HCT116 (cell line): ENCODE results near the gene RPS10.
"Not testable (repeated sequence)": the region's sequence is repeated elsewhere in the genome, so short reads cannot be mapped to it uniquely, and the experiment has no call there.

Experiments
- CTCF ChIP-seq, 3 experiments: fragments of 200-600 bp in 1 of 3; sonication (generic) in 1 of 3; IDR thresholded peaks in 2 of 3; conservative IDR thresholded peaks in 1 of 3; 2 replicates each; pipeline ENCODE4 v1.5.1; 2012 to 2017; ENCODE audit warnings: low read depth in 2 of 3, low read length in 2 of 3, antibody characterized with exemption in 1 of 3, borderline replicate concordance in 1 of 3, control low read depth in 1 of 3, mild to moderate bottlenecking in 1 of 3, mixed read lengths in 1 of 3, mixed run types in 1 of 3, moderate library complexity in 1 of 3; ENCODE audit not compliant: insufficient read depth in 1 of 3
- EZH2 ChIP-seq: fragments of 200-600 bp; sonication (generic); IDR thresholded peaks from 2 replicates; pipeline ENCODE4 v1.6.1; 2017; ENCODE audit warnings: antibody characterized with exemption, mixed run types
- POLR2A ChIP-seq: IDR thresholded peaks from 2 replicates; pipeline ENCODE4 v1.7.0; 2011; ENCODE audit warnings: borderline replicate concordance; ENCODE audit not compliant: insufficient read depth, insufficient read length; ENCODE audit errors: extremely low read depth
- RAD21 ChIP-seq: IDR thresholded peaks from 2 replicates; pipeline ENCODE4 v1.6.1; 2012; ENCODE audit warnings: low read depth, mild to moderate bottlenecking
- YY1 ChIP-seq: IDR thresholded peaks from 2 replicates; pipeline ENCODE4 v1.6.1; 2011; ENCODE audit warnings: low read length, low read depth, moderate library complexity, mild to moderate bottlenecking; ENCODE audit not compliant: insufficient replicate concordance; ENCODE audit errors: extremely low read depth
- TF ChIP-seq, protein P1 (sequence below): IDR thresholded peaks from 2 replicates; pipeline ENCODE4 v1.6.1; 2012

DNA sequence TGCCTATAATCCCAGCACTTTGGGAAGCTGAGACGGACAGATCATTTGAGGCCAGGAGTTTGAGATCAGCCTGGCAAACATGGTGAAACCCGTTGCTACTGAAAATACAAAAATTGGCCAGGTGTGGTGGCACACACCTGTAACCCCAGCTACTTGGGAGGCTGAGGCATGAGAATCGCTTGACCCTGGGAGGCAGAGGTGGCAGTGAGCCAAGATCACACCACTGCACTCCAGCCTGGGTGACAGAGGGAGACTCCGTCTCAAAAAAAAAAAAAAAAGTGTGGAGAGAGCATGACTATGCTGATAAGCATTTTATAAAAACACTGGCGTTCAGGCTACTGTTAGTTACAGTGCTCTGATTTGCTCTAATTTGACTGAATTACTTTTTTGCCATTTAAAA, 48.3 kb downstream of the RPS10 start:
- not testable (repeated sequence) for TF ChIP-seq CTCF (IDR thresholded peaks at IDR 0.05 in 2 of 3, conservative IDR thresholded peaks at IDR 0.05 in 1 of 3; ENCODE audit: borderline replicate concordance in 1 of 3, insufficient read depth in 1 of 3, low read depth in 2 of 3, low read length in 2 of 3); RAD21; EZH2; POLR2A; YY1
- TF ChIP-seq, protein P1, sequence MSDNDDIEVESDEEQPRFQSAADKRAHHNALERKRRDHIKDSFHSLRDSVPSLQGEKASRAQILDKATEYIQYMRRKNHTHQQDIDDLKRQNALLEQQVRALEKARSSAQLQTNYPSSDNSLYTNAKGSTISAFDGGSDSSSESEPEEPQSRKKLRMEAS, result not testable (repeated sequence)
